Upper lobe of left lung (tissue), 4 donors: ENCODE results near the gene XRRA1.

Experiments used
- EP300 ChIP-seq, 4 donors: sonication (generic); formaldehyde crosslinking; IDR thresholded peaks; one replicate each; pipeline ENCODE4 v1.5.1; 2017; ENCODE audit warnings: antibody characterized with exemption in 4 of 4, control low read depth in 2 of 4
- POLR2A ChIP-seq, 4 donors: fragments of 450-650 bp; IDR thresholded peaks; one replicate each; pipeline ENCODE4 v1.5.1; 2016 to 2017; ENCODE audit warnings: antibody characterized with exemption in 4 of 4, mild to moderate bottlenecking in 2 of 4
- TF ChIP-seq, protein P1 (sequence below), 6 experiments: fragments of 450-650 bp in 4 of 6; fragments of 200-600 bp in 2 of 6; sonication (generic) in 2 of 6; IDR thresholded peaks; one replicate each; pipeline ENCODE4 v1.5.1; 2016 to 2019; ENCODE audit warnings: antibody characterized with exemption in 6 of 6

DNA sequence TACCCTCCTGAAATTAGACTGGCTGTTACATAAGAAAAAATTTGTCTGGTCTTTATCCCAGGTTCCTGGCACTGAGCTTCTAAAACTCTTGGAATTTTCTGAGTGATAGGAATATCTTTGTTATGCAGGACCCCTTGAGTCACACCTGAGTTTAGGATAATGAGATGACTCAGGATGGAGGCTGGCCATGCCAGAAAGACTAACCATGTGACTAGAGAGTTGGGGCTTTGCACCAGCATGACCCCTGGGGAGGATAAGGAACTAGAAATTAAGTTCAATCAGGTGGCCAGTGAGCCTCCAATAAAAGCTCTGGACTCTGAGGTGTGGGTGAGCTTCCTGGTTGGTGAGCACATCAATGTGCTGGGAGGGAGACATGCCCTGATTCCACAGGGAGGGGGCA lies 88.1 kb downstream of the XRRA1 start:
- TF ChIP-seq, protein P1, sequence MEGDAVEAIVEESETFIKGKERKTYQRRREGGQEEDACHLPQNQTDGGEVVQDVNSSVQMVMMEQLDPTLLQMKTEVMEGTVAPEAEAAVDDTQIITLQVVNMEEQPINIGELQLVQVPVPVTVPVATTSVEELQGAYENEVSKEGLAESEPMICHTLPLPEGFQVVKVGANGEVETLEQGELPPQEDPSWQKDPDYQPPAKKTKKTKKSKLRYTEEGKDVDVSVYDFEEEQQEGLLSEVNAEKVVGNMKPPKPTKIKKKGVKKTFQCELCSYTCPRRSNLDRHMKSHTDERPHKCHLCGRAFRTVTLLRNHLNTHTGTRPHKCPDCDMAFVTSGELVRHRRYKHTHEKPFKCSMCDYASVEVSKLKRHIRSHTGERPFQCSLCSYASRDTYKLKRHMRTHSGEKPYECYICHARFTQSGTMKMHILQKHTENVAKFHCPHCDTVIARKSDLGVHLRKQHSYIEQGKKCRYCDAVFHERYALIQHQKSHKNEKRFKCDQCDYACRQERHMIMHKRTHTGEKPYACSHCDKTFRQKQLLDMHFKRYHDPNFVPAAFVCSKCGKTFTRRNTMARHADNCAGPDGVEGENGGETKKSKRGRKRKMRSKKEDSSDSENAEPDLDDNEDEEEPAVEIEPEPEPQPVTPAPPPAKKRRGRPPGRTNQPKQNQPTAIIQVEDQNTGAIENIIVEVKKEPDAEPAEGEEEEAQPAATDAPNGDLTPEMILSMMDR (IDR thresholded peaks at IDR 0.05) = no peak
- TF ChIP-seq EP300 (IDR thresholded peaks at IDR 0.05) = no peak
- no peak for TF ChIP-seq POLR2A (IDR thresholded peaks at IDR 0.05)
